Ramos (cell line): Measurements from ENCODE around the gene ZNF280A.

Experiments
- in situ Hi-C: fragments of 300-500 bp; cut with MboI; formaldehyde crosslinking; loops from one replicate; pipeline ENCODE4 v1.14.3; 2022; ENCODE audit warnings: low sequenced_read_pairs; ENCODE audit not compliant: unreplicated experiment

ZNF280A gene, protein sequence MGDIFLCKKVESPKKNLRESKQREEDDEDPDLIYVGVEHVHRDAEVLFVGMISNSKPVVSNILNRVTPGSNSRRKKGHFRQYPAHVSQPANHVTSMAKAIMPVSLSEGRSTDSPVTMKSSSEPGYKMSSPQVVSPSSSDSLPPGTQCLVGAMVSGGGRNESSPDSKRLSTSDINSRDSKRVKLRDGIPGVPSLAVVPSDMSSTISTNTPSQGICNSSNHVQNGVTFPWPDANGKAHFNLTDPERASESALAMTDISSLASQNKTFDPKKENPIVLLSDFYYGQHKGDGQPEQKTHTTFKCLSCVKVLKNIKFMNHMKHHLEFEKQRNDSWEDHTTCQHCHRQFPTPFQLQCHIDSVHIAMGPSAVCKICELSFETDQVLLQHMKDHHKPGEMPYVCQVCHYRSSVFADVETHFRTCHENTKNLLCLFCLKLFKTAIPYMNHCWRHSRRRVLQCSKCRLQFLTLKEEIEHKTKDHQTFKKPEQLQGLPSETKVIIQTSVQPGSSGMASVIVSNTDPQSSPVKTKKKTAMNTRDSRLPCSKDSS

DNA sequence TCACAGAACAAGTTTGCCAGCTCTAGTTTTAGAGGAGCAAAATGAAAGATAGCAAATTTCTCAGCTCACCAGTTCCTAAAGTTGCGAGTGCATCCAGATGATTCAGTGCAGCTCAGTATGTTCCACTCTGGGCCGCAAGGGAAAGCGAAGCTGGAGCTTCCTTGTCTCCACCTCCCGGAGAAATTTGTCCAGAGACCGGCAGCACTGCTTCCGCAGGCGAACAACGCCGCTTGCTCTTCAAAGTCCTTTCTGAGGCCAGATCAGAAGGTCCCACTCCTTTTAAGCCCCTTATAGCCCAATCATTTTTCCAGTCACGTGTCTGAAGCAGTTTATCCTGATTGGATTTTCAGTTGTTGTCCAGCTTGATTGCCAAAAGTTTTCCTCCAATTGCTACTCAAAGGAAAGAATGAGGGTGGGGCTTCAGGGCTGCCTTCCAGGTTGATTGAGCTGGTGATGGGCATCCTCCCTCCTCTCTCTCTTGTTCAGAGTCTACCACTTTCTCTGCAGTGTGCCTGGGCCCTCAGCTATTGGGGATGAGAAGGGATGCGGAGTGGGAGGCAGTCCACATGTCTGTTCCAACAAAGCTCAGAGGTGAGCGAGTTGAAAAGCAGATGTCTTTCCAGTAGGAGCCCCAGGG is at the start of gene ZNF280A:
Gene ZNF280A, minus strand, starts transcription at position 251 of the 637 bp plus-strand sequence. CDS start 4,640 bp downstream, outside the sequence.
- in situ Hi-C loops: no loop called here

DNA sequence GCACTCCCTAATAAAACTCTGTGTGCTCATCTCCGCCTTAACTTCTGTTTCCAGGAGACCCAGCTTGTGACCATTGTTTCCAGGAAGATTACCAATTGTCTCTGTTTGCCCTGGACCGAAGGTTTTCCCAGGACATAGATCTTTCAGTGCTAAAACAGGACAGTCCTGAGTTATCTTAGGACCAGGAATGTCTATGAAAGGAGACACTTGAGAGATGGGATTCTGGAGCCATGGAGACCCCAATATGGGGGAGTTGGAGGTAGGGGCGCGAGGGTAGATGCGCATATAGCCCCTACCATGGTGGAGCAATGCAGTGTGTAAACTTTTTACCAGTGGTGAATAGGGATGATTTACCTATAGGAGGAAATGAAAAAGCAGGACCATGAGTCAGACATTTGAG is 49.1 kb upstream of the ZNF280A start:
- in situ Hi-C loops: no loop called here

DNA sequence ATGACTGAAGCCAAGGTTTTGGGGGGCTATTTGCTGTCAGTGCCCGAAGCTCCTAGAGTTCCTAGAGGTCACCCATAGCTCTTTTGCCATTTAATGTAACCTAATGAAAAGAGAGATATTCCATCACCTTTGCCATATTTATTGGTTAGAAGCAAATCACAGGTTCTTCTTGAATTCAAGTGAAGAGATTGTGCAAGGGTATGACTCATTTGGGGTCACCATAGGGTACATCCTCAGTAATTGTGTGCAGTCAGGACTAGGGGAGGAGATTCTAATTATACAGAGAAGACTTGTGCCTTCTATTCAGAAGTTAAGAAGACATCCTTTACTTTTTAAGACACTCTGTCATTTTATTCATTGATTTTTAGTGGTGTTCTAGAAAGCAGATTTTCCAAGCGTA is 45.9 kb upstream of the ZNF280A start:
- in situ Hi-C loops: no loop called here

DNA sequence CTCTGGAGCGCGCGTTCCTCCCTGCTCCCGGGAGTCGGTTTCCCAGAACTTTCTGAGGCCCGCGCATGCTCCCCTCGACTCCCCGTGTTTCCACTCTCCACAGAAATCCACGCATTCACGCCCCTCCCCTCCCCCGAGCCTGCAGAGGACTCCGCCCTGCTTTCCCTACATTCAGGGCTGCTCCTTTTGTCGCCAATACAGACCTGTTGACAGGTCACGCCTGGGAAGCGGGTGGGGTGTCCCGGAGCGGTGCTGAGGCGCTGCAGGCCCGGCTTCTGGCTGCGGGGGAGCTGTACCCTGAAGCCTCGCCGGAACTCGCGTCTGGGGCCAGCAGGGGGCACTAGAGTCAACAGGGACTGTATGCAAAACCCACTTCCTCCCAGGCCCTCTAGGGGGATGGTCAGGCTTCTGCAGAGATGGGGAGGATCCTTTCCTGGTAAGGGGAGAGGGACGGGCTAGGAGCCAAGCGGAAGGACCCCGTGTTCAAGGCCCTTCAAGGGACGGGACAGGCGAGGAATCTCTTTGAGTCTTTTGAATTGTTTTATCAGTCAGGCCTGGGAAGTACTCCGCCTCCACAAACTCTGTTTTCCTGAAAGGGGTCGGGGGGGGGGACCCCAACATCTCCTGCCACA is 39.0 kb upstream of the ZNF280A start, which contains the start of gene PRAME:
Gene PRAME, minus strand, starts transcription at position 294 of the 632 bp plus-strand sequence. CDS start 2,433 bp downstream, outside the sequence.
- in situ Hi-C loops: no loop called here

DNA sequence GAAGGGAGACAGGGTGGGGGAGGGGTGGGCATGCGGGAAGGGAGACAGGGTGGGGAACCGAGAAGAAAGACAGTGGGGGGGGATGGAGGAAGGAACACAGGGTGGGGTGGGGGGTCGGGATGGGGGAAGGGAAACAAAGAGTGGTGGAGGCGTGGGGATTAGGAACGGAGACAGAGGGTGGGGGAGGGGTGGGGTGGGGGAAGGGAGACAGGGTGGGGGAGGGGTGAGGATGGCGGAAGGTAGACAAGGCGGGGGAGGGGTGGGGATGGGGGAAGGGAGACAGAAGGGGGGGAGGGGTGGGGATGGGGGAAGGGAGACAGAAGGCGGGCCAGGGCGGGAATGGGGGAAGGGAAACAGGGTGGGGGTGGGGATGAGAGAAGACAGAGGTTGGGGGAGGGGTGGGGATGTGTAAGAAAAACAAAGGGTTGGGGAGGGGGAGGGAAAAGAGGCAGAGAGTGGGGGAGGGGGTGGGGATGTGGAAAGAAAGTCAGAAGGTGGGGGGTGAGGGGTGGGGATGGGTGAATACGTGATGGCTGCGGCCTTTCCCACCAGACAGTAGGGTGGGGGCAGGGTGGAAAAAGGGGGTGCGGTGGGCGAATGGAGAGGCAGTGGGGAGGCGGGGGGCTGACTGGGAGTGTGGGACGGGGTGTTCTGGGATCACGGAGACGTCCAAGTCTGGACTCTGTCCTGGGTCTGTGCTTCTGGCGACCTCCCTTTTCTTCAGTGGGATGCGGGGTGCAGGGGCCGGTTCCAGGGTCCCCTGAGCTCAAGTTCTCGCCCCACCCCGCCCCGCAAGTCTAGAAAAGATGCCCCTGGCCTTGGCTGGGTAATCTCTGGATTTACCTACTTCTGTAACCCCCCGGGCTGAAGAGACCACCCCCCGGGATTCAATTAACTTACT is 38.3 kb upstream of the ZNF280A start:
- in situ Hi-C loops: no loop called here

DNA sequence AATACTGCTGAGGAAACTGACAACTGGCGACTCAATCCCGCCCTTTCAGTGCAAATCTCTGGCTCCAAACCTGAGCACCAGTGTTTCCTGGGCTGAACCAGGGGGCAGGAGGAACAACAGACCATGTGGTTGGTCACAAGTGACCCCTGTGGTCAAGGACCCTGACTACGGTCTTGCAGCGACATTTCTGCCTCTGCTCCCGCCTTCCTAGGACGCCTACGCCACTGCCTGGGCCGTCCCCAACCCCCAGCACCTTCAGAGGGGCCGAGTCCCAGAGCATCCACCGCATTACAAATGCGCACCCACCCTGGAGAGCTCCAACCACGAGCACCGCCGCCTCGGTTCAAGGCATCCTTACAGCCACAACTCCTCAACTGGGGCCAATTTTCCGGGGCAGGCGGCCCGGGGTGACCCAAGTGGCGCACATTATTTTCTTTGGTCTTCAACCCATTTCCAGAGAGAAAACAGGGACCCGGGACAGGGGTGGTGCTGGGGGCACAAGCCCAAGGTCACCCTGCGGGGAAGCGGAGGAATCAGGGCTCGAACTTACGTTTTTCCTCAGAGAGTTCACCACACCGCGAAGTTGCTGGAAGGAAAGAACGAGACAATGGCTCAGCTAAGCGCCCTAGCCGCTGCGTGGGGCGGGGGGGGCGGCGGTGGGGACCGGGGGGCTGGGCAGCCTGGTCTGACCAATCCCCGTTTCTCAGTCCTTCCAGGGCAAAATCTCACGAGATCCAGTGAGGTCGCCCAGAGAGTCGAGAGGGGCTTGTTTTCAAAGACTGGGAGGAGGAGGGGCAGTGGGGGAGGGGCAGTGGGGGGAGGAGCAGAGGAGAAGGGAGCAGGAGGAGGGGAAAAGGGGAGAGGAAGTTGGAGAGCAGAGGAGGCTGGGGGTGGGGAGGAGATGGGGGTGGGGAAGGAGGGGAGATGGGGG is 37.2 kb upstream of the ZNF280A start:
- in situ Hi-C loops: no loop called here

DNA sequence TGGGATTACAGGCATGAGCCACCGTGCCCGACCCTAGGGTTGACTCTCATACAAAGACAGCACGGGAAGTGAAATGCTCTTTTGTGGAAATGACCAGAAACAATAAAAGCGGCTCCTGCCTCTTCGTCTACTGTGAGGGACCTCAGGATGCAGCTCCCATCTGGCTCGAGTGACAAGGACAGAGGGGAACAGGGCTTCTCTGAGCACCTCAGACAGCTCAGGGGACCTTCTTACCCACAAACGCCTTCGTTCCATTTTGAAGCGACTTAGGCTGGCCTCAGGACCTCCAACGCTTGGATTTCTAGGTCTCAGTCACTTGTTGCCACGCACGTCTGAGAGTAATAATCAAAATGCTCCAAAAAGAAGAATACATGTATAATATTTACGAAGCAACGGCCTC is 36.5 kb upstream of the ZNF280A start:
- in situ Hi-C loops: no loop called here

DNA sequence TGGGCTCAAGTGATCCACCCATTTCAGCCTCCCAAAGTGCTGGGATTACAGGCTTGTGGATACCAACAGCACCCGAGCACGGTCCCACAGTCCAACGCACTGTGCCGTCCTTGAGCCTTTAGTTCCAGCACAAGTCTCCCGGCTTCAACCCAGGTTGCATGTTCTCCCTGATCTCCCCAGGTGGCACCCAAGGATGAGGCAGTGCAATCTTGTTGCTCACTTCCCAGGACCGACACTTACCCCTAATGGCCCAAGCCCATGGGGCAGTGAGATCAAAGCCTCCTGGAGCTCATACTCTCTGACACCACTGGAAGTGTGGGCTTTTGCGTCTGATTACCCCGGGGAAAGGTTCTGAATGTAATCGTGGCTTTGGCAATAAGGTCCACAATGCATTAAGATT is 35.5 kb upstream of the ZNF280A start:
- in situ Hi-C loops: no loop called here

DNA sequence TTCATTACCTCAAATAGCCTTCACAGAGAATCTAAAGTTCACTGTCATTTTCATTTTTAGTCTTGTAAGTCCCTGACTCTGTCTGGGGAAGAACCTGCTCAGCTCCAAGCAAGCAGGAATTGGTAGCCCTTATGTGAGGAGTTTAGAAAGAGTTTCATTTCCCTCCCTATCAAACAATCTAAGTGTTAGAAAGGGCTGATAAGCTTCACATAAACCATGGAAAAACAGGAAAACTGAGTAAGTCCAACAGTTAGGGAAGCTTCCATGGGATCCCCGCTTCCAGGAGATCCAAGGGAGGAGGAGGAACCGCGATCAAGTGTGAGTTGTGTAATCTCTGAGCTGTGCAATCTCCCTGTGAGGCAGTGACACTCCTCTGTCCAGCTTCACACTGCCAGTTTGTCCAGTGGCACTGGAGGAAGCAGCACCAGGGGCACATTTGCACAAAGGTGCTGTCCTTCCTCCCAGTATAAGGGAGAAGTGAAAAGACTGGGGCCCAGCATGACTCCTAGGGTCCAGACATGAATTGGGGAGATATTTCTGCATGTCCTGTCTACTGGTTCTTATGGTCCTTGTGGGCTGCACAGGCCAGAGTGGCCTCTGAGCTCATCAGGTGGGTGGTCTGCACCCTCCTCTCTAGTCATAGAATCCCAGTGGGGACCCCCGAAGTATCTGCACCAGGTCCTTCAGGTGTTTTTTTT is 34.7 kb upstream of the ZNF280A start:
- in situ Hi-C loops: no loop called here

DNA sequence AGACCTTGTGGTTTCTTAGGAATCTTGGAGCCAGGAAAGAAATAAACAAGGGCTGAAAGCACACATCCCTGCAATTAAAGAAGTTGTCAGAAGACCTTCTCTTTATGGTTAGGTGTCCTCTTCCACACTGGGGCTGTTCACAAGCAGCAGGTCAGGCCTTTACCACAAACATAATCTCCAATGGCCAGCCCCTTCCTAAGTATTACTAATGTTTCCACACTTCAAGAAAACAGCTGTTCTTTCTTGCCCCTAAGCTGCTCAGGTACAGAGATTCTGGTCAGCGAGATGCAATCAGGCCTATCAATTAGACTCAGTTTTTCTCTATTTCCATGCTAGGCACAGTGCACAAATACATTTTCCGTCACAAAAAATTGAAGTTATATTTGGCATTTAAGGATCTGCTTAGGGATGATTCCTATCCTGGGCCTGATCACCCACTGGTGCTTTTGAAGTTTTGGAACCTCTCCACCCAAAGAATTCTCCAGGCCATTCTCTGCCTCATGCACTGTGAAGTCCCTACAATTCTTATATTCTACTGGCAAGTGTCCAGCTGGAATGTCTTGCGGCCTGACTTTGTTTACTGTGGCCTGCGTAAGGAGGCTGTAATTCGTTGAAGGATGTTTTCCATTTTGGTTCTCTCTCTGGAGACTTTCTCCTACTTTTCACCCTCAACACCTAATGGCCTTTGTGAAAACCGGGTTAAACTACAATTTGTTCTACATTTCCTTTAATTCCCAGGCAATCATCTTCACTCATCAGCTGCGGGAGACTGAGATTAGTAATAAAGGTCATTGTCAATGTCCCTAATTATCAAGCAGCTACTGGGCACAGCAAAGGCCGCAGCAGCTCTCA is 33.9 kb upstream of the ZNF280A start:
- in situ Hi-C loops: no loop called here

DNA sequence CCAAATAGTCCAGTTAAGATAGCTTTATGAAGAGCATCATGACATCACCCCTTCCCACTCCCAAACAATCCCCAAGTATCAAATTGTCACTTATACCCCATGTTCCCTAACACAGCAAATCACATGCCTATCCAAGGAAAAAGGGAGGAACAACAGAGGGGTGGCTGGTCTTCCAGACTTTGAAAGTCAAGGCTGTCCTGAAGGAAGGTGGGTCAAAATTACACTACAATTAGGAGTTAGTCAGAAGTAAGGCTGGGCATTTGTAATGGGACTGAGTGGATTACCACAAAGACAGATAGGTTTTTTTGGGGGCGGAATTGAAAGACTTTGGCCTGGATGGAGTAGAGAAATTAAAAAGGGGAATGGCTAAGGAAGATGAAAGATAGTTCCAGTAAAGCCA is 33.1 kb upstream of the ZNF280A start:
- in situ Hi-C loops: no loop called here

DNA sequence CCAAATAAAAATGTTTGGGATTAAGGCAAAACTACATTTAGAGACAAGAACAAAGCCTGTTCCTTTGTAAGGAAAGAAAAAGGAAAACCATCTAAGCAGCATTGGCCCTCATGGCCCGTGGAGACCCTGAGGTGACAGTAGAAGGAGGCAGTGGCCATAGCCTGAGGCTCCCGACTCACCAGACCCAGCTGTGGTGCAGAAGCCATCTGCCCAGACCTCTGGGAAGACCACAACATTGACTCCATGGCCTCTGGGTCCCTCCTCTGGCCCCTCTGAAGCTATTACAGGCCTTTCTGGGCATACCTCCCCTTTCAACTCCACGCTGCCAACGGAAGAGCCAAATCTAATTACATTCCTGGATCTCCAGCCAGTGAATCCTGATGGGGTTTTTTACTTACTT is 32.6 kb upstream of the ZNF280A start:
- in situ Hi-C loops: no loop called here

DNA sequence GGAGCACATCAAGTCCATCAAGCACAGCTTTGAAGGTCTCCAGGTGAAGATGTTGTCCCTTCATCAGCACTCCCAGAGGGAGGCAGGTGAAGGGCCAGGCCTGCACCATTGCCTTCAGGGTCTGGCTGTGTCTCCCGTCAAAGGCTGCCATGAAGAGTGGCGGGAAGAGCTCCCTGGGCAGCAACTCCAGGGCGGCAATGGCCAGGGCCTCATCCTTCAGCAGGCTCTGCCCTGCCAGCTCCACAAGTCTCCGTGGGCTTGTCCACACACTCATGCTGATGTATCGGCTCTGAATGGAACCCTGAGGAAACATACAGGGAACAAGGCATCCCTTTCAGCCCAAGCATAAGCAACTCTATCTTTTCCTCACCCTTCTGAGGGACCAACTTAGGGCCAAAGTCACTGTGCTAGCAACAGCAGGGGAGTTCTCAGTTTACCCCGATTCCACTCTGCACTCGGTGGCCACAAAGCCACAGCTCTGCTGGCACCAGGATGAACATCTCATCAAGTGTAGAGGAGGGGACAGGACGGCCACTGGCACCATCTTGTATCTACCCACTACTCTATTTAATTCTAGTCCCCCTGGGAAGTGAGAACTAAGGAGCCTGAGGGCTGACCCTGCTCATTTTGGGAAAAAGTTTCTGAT is 30.8 kb upstream of the ZNF280A start:
- in situ Hi-C loops: no loop called here

DNA sequence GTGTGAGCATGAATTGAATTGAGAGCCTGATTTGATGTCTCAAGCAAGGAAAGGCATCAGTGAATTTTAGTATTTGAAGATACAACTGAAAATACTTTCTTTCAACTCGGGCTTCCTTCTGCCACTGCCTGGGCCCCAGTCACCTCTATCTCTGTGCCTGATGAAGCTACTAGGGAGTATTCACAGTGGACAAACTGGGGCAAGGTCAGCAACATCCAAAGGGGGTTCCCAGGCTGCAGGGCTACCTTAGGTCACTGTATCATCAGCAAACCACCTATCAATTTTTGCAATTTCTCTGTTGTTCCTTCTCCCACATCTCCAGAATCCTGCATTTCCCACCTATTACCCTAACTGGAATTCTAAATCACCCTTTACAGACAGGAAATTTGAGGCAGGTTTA is 28.8 kb upstream of the ZNF280A start:
- in situ Hi-C loops: no loop called here

DNA sequence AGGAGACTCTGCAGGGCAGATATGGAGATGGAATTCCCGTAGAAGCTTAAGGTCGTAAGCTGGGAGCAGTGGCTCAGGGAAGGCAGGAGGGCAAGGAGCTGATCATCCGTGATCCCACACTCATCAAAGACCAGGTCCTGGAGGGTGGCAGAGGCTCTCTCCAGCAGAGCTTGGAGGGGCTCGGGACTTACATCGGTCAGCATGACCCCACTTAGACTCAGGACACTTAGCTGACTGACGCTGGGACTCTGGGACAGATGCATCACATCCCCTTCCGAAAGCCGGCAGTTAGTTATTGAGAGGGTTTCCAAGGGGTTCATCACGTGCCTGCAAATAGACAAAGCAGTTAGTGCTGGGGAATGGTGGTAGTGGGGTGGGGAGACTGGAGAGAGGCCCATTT is 28.2 kb upstream of the ZNF280A start:
- in situ Hi-C loops: no loop called here

DNA sequence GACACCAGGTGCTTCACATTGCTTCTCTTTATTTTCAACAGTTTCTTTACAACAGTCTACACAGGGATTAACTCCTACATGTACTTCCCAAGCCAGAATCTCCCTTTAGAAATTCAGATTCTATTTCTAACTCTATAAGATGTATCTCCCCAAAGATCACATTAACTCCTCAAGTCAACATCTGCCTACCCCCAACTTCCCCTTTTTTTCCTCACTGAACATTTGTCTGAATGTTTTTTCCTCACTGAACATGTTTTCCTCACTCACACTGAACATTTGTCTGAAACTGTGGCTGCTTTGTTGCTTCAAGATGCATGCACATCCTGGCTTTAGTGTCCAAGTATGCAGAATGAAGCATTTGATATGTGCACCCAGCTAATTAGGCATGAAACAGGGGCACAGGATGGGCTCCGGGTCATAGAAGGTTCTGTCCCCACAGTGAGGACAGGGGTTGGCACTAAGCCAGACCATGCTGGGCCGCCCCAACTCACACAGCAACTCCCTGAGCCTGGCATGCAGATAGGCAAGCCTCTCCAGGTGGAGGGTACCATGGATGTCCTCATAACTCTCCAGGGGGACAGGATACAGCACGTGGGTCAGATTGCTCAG is 27.7 kb upstream of the ZNF280A start:
- in situ Hi-C loops: no loop called here

DNA sequence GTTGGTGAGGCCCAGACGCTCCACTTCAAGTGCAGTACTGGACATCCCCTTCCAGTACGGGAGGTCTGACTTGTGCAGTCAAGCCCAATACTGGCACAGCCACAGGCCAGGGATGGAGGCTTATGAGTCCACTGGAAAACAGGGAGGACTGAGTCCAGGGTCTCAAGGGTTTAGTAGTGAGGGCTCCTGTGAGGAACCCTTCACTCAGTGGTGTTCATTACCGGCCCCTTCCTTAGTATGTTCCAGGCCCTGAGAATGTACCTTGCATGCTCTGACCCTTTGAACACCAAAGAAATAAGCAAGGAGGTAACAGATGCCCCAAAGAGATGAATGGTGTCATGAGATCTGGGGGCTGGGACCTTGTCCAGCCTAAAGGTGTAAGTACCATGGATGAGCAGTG is 27.2 kb upstream of the ZNF280A start:
- in situ Hi-C loops: no loop called here
